PC-9 (cell line): ENCODE data around the gene PACRG. TPM values are rescaled to one million over a fixed set of nuclear protein-coding genes. Genes with fewer than 3 reads are reported as not detected.

Source experiments
- BruUV-seq: library from RNA; stranded (reverse); fragments of 400-500 nt; replicated peaks from 2 replicates; lab custom pipeline; 2021; lab: Mats Ljungman, UMichigan
- CTCF ChIA-PET: fragments of 300-600 bp; sonication (Branson Sonifier 250); formaldehyde crosslinking; loops from one replicate; lab custom pipeline; 2022; ENCODE audit warnings: antibody characterized with exemption; lab: Charles Lee
- POLR2A ChIA-PET: fragments of 300-600 bp; sonication (Branson Sonifier 250); formaldehyde crosslinking; loops from one replicate; lab custom pipeline; 2022; ENCODE audit warnings: antibody characterized with exemption; ENCODE audit not compliant: unreplicated experiment; lab: Charles Lee
- DNase-seq, 2 experiments: peaks; one replicate each; pipeline versions ENCODE4 v3.0.0 to v3.0.0-alpha.2; 2015 to 2022; ENCODE audit warnings: mixed read lengths in 1 of 2
- H2AFZ ChIP-seq: fragments of 200-600 bp; sonication (generic); 2 replicates; pipeline ENCODE4 v1.8.1; 2017; ENCODE audit warnings: antibody characterized with exemption
- H3F3A ChIP-seq: fragments of 200-600 bp; sonication (generic); 2 replicates; pipeline ENCODE4 v1.8.1; 2017; ENCODE audit warnings: antibody characterized with exemption, mild to moderate bottlenecking, low read depth; ENCODE audit not compliant: insufficient read depth
- H3K27ac ChIP-seq: fragments of 200-600 bp; sonication (generic); 2 replicates; pipeline ENCODE4 v1.6.1; 2016; ENCODE audit warnings: mixed run types
- H3K27me3 ChIP-seq: fragments of 200-600 bp; sonication (generic); 2 replicates; pipeline ENCODE4 v1.6.1; 2016; ENCODE audit warnings: low read depth, mixed run types; ENCODE audit not compliant: insufficient read depth
- H3K36me3 ChIP-seq: fragments of 200-600 bp; sonication (generic); 2 replicates; pipeline ENCODE4 v1.6.1; 2016; ENCODE audit warnings: low read depth, mixed run types
- H3K4me1 ChIP-seq: fragments of 200-600 bp; sonication (generic); replicated peaks from 2 replicates; pipeline ENCODE4 v1.6.1; 2016; ENCODE audit warnings: mixed run types; ENCODE audit not compliant: insufficient read depth
- H3K4me2 ChIP-seq: fragments of 200-600 bp; sonication (generic); 2 replicates; pipeline ENCODE4 v1.6.1; 2017; ENCODE audit warnings: mixed run types
- H3K4me3 ChIP-seq: fragments of 200-600 bp; sonication (generic); 2 replicates; pipeline ENCODE4 v1.6.1; 2016; ENCODE audit warnings: mixed run types
- H3K79me2 ChIP-seq: fragments of 200-600 bp; sonication (generic); 2 replicates; pipeline ENCODE4 v1.6.1; 2017; ENCODE audit warnings: low read depth, mixed run types
- H3K9me2 ChIP-seq: fragments of 200-600 bp; sonication (generic); 2 replicates; pipeline ENCODE4 v1.8.1; 2017; ENCODE audit warnings: mild to moderate bottlenecking; ENCODE audit not compliant: insufficient read depth
- H3K9me3 ChIP-seq: fragments of 200-600 bp; sonication (generic); 2 replicates; pipeline ENCODE4 v1.8.1; 2016; ENCODE audit warnings: low read depth; ENCODE audit not compliant: insufficient read depth
- H4K20me1 ChIP-seq: fragments of 200-600 bp; sonication (generic); 2 replicates; pipeline ENCODE4 v1.8.1; 2017; ENCODE audit not compliant: insufficient read depth
- CTCF ChIP-seq: fragments of 200-600 bp; sonication (generic); conservative IDR thresholded peaks from 2 replicates; pipeline ENCODE4 v1.6.1; 2017; ENCODE audit warnings: mixed run types, antibody characterized with exemption, mild to moderate bottlenecking, moderate library complexity
- EZH2 ChIP-seq: fragments of 200-600 bp; sonication (generic); IDR thresholded peaks from 2 replicates; pipeline ENCODE4 v1.8.0; 2017; ENCODE audit warnings: antibody characterized with exemption, low read depth
- intact Hi-C: fragments of 100-400 bp; cut with micrococcal nuclease; formaldehyde crosslinking; loops from one replicate; pipeline ENCODE4 v1.10.0; 2022; ENCODE audit not compliant: unreplicated experiment
- total RNA-seq: library from RNA; stranded (reverse); gene quantifications from 2 replicates; pipeline ENCODE4 v1.2.3, GENCODE V29; 2021

PACRG gene
- total RNA-seq, 1 experiment from 2014 or later, result not detected

- Histone ChIP-seq H3K9me2 (no peaks in the 10 kb centered on the region), H2AFZ (no peak overlapping the region), H3K36me3 (no peaks in the 10 kb centered on the region), H3K27me3 (no peaks in the 10 kb centered on the region), H3F3A (peaks cover 33% of the 10 kb centered on the region; the same call in 1 of the 2 replicates), H3K4me2 (no peak overlapping the region), H3K4me1 (peaks cover 57% of the 10 kb centered on the region), H3K4me3 (no peak overlapping the region), H3K9me3 (no peaks in the 10 kb centered on the region), H3K27ac (no peak overlapping the region), H4K20me1 (no peaks in the 10 kb centered on the region), H3K79me2 (no peaks in the 10 kb centered on the region)
- ChIA-PET CTCF (no interaction called here), POLR2A (no interaction called here)
- intact Hi-C loops, result loop anchor here (5.0 kb wide), 1 partner anchor 39 kb away; no protein-coding TSS in a partner anchor
- no peak for TF ChIP-seq CTCF
- TF ChIP-seq EZH2, result no peak
- no TSS peak for BruUV-seq
- no peak for DNase-seq
These were observed 623.2 kb downstream of the PACRG start for GRCh38 chr6:163351013-163351412.

- POLR2A ChIA-PET, result no interaction called here
- Histone ChIP-seq H3K79me2 (no peaks in the 10 kb centered on the region), H3K9me3 (no peaks in the 10 kb centered on the region), H3K36me3 (no peaks in the 10 kb centered on the region), H4K20me1 (no peaks in the 10 kb centered on the region), H3K4me1 (peaks cover 53% of the 10 kb centered on the region), H3F3A (peaks cover 35% of the 10 kb centered on the region; the same call in 1 of the 2 replicates), H3K27me3 (no peaks in the 10 kb centered on the region), H3K4me2 (peak overlapping the region; percentile 43), H2AFZ (no peak overlapping the region), H3K27ac (peak overlapping the region; percentile 62), H3K9me2 (no peaks in the 10 kb centered on the region), H3K4me3 (no peak overlapping the region)
- peak; percentile 57 to 87 for DNase-seq
- no TSS peak for BruUV-seq
- intact Hi-C loops, result loop anchor here (5.0 kb wide), 1 partner anchor 40 kb away; no protein-coding TSS in a partner anchor
- CTCF ChIA-PET, result no interaction called here
- TF ChIP-seq EZH2, result no peak
- 0 out of 2 replicates have a peak, but pooled peaks have one; percentile 20 for TF ChIP-seq CTCF
These were observed 624.4 kb downstream of the PACRG start for GRCh38 chr6:163352011-163352685.

- Histone ChIP-seq H3K4me3 (no peak overlapping the region), H4K20me1 (no peaks in the 10 kb centered on the region), H3K9me3 (no peaks in the 10 kb centered on the region), H3K4me2 (peak overlapping the region; percentile 43), H3F3A (peaks cover 35% of the 10 kb centered on the region; the same call in 1 of the 2 replicates), H3K27ac (peak overlapping the region; percentile 62), H3K4me1 (peaks cover 51% of the 10 kb centered on the region), H3K9me2 (no peaks in the 10 kb centered on the region), H2AFZ (no peak overlapping the region), H3K79me2 (no peaks in the 10 kb centered on the region), H3K27me3 (no peaks in the 10 kb centered on the region), H3K36me3 (no peaks in the 10 kb centered on the region)
- TF ChIP-seq CTCF (no peak), EZH2 (no peak)
- ChIA-PET CTCF (no interaction called here), POLR2A (no interaction called here)
- intact Hi-C loops, result loop anchor here (5.0 kb wide), 1 partner anchor 41 kb away; no protein-coding TSS in a partner anchor
- DNase-seq, result no peak
- BruUV-seq, result no TSS peak
These were observed 625.2 kb downstream of the PACRG start for GRCh38 chr6:163352966-163353365.
